IMR-90 (cell line): ENCODE data around the gene PPIH. TPM values are rescaled to one million over a fixed set of nuclear protein-coding genes. Genes with fewer than 3 reads are reported as not detected.

Source experiments
- ATAC-seq: fragments of 200-7000 bp; cut with Tn5 transposase; 2 replicates; pipeline ENCODE4 v1.9.1; 2020; ENCODE audit warnings: low read depth, mild to moderate bottlenecking, moderate library complexity
- BruUV-seq: library from RNA; stranded (reverse); fragments of 400-500 nt; replicated peaks from 2 replicates; lab custom pipeline; 2021; lab: Mats Ljungman, UMichigan
- CTCF ChIA-PET: fragments of 300-600 bp; formaldehyde crosslinking; extraction: SDS; loops from one replicate; lab custom pipeline; 2021; ENCODE audit warnings: antibody characterized with exemption; lab: Yijun Ruan, JAX
- POLR2A ChIA-PET: fragments of 300-600 bp; sonication (Branson Sonifier 250); formaldehyde crosslinking; loops from one replicate; lab custom pipeline; 2022; ENCODE audit warnings: antibody characterized with exemption; ENCODE audit not compliant: unreplicated experiment; lab: Charles Lee
- DNase-seq: peaks from one replicate; pipeline ENCODE4 v3.0.0; 2013
- H2AFZ ChIP-seq: replicated peaks from 2 replicates; pipeline ENCODE3; 2013; ENCODE audit warnings: low read length, mild to moderate bottlenecking; ENCODE audit not compliant: poor library complexity
- H2AK5ac ChIP-seq: 2 replicates; pipeline ENCODE4 v1.6.1; 2013; ENCODE audit warnings: low read depth, low read length, inconsistent platforms
- H2AK9ac ChIP-seq: replicated peaks from 2 replicates; pipeline ENCODE3; 2013; ENCODE audit warnings: mild to moderate bottlenecking, low read depth, low read length, moderate library complexity; ENCODE audit not compliant: poor library complexity
- H2BK120ac ChIP-seq: 2 replicates; pipeline ENCODE4 v1.6.1; 2013; ENCODE audit warnings: low read depth, low read length, inconsistent platforms
- H2BK15ac ChIP-seq: 3 replicates; pipeline ENCODE4 v1.6.1; 2013; ENCODE audit warnings: low read depth, low read length, inconsistent platforms
- H2BK20ac ChIP-seq: 2 replicates; pipeline ENCODE4 v1.6.1; 2013; ENCODE audit warnings: low read depth, mild to moderate bottlenecking, inconsistent platforms, low read length, moderate library complexity
- H2BK5ac ChIP-seq: 2 replicates; pipeline ENCODE4 v1.6.1; 2013; ENCODE audit warnings: mild to moderate bottlenecking, low read depth, low read length, inconsistent platforms; ENCODE audit not compliant: poor library complexity, severe bottlenecking
- H3K14ac ChIP-seq: replicated peaks from 2 replicates; pipeline ENCODE4 v1.6.1; 2013; ENCODE audit warnings: low read depth, low read length, inconsistent platforms
- H3K18ac ChIP-seq: 2 replicates; pipeline ENCODE4 v1.6.1; 2013; ENCODE audit warnings: low read depth, low read length, control low read depth
- H3K23ac ChIP-seq: 2 replicates; pipeline ENCODE4 v1.6.1; 2013; ENCODE audit warnings: low read depth, low read length, inconsistent platforms
- H3K27ac ChIP-seq: 2 replicates; pipeline ENCODE4 v1.5.1; 2013; ENCODE audit warnings: mild to moderate bottlenecking, control low read depth, low read length; ENCODE audit not compliant: insufficient read depth
- H3K27me3 ChIP-seq: 2 replicates; pipeline ENCODE4 v1.6.1; 2013; ENCODE audit warnings: low read length; ENCODE audit not compliant: control insufficient read depth, insufficient read depth
- H3K36me3 ChIP-seq: 2 replicates; pipeline ENCODE4 v1.6.1; 2013; ENCODE audit warnings: low read length, mixed read lengths; ENCODE audit not compliant: control insufficient read depth, insufficient read depth
- H3K4ac ChIP-seq: 2 replicates; pipeline ENCODE4 v1.6.1; 2013; ENCODE audit warnings: low read depth, low read length, inconsistent platforms
- H3K4me1 ChIP-seq: 2 replicates; pipeline ENCODE4 v1.6.1; 2013; ENCODE audit warnings: low read length, mixed read lengths; ENCODE audit not compliant: control insufficient read depth, insufficient read depth
- H3K4me2 ChIP-seq: 2 replicates; pipeline ENCODE4 v1.6.1; 2013; ENCODE audit warnings: low read depth, mild to moderate bottlenecking, control low read depth, low read length, moderate library complexity
- H3K4me3 ChIP-seq: 2 replicates; pipeline ENCODE4 v1.5.1; 2013; ENCODE audit warnings: low read depth, mild to moderate bottlenecking, control low read depth, low read length, moderate library complexity; ENCODE audit not compliant: insufficient read depth
- H3K56ac ChIP-seq: 2 replicates; pipeline ENCODE4 v1.6.1; 2013; ENCODE audit warnings: low read length, inconsistent platforms; ENCODE audit not compliant: insufficient read depth; ENCODE audit errors: extremely low read depth
- H3K79me1 ChIP-seq, 2 experiments: 2 replicates each; pipeline ENCODE4 v1.6.1; 2013; ENCODE audit warnings: low read length in 2 of 2, inconsistent platforms in 1 of 2, low read depth in 1 of 2
- H3K9ac ChIP-seq: 2 replicates; pipeline ENCODE4 v1.6.1; 2013; ENCODE audit warnings: low read depth, low read length, control low read depth
- H3K9me1 ChIP-seq: 2 replicates; pipeline ENCODE4 v1.6.1; 2013; ENCODE audit warnings: low read length, inconsistent platforms; ENCODE audit not compliant: insufficient read depth
- H3K9me3 ChIP-seq: 2 replicates; pipeline ENCODE4 v1.6.1; 2013; ENCODE audit warnings: low read length; ENCODE audit not compliant: control insufficient read depth, insufficient read depth
- H4K20me1 ChIP-seq: 2 replicates; pipeline ENCODE4 v1.6.1; 2013; ENCODE audit warnings: low read length, inconsistent platforms; ENCODE audit not compliant: insufficient read depth
- H4K5ac ChIP-seq: 2 replicates; pipeline ENCODE4 v1.6.1; 2013; ENCODE audit warnings: mild to moderate bottlenecking, low read depth, low read length, control low read depth
- H4K8ac ChIP-seq, 2 experiments: 2 replicates each; pipeline ENCODE4 v1.6.1; 2013; ENCODE audit warnings: low read depth in 2 of 2, low read length in 2 of 2, control low read depth in 1 of 2, inconsistent platforms in 1 of 2
- H4K91ac ChIP-seq: 2 replicates; pipeline ENCODE4 v1.6.1; 2013; ENCODE audit warnings: low read depth, low read length, inconsistent platforms; ENCODE audit not compliant: insufficient read depth
- BHLHE40 ChIP-seq: fragments of 150-350 bp; IDR thresholded peaks from 2 replicates; pipeline ENCODE4 v1.6.1; 2016; ENCODE audit warnings: mild to moderate bottlenecking, low read depth, low read length
- CEBPB ChIP-seq: IDR thresholded peaks from 2 replicates; pipeline ENCODE4 v1.6.1; 2012; ENCODE audit warnings: low read depth, low read length, improper control_type of control experiment
- CHD1 ChIP-seq: IDR thresholded peaks from 2 replicates; pipeline ENCODE4 v1.6.1; 2012; ENCODE audit warnings: low read depth, low read length, improper control_type of control experiment
- FOS ChIP-seq: fragments of 150-350 bp; IDR thresholded peaks from 2 replicates; pipeline ENCODE4 v1.6.1; 2016; ENCODE audit warnings: low read depth, low read length
- MAZ ChIP-seq: IDR thresholded peaks from 2 replicates; pipeline ENCODE4 v1.6.1; 2012; ENCODE audit warnings: low read depth, mild to moderate bottlenecking, low read length, improper control_type of control experiment, moderate library complexity, borderline replicate concordance
- MXI1 ChIP-seq: IDR thresholded peaks from 2 replicates; pipeline ENCODE4 v1.6.1; 2012; ENCODE audit warnings: low read depth, mild to moderate bottlenecking, low read length, moderate library complexity, borderline replicate concordance
- NFE2L2 ChIP-seq: fragments of 150-350 bp; IDR thresholded peaks from 2 replicates; pipeline ENCODE4 v1.6.1; 2016; ENCODE audit warnings: low read depth, mild to moderate bottlenecking, low read length
- RAD21 ChIP-seq: IDR thresholded peaks from 2 replicates; pipeline ENCODE4 v1.6.1; 2012; ENCODE audit warnings: low read length, improper control_type of control experiment
- RCOR1 ChIP-seq: IDR thresholded peaks from 2 replicates; pipeline ENCODE4 v1.6.1; 2012; ENCODE audit warnings: mild to moderate bottlenecking, low read length, improper control_type of control experiment; ENCODE audit not compliant: insufficient replicate concordance
- SMC3 ChIP-seq: fragments of 150-350 bp; IDR thresholded peaks from 2 replicates; pipeline ENCODE4 v1.6.1; 2016; ENCODE audit warnings: low read depth, mild to moderate bottlenecking, antibody characterized with exemption, low read length, moderate library complexity
- dilution Hi-C: fragments of 300-500 bp; cut with HindIII; formaldehyde crosslinking; loops from one replicate; pipeline ENCODE4 v1.14.3; 2018; ENCODE audit warnings: low sequenced_read_pairs; ENCODE audit not compliant: unreplicated experiment
- in situ Hi-C: fragments of 300-500 bp; cut with MboI; formaldehyde crosslinking; loops from 3 replicates; pipeline ENCODE4 v1.14.3; 2019; ENCODE audit warnings: low sequenced_read_pairs, inconsistent platforms, mixed read lengths
- intact Hi-C: fragments of 100-400 bp; cut with micrococcal nuclease; formaldehyde crosslinking; loops from 2 replicates; pipeline ENCODE4 v1.10.0; 2022
- polyA plus RNA-seq, 3 experiments: library from polyadenylated mRNA; depleted of rRNA; stranded (reverse); fragments of >200 nt; gene quantifications; 2 replicates each; pipeline ENCODE4 v1.2.3, GENCODE V29; 2012; ENCODE audit warnings: low replicate concordance in 1 of 3
- total RNA-seq: library from RNA; depleted of rRNA; stranded (reverse); fragments of >200 nt; gene quantifications from 2 replicates; pipeline ENCODE4 v1.2.3, GENCODE V29; 2012
- TF ChIP-seq, protein P1 (sequence below): fragments of 150-350 bp; IDR thresholded peaks from 2 replicates; pipeline ENCODE4 v1.6.1; 2017; ENCODE audit warnings: mild to moderate bottlenecking, antibody characterized with exemption, low read length, low read depth
- TF ChIP-seq, protein P2 (sequence below): fragments of 150-350 bp; IDR thresholded peaks from 2 replicates; pipeline ENCODE4 v1.6.1; 2016; ENCODE audit warnings: low read depth, mild to moderate bottlenecking, low read length, moderate library complexity, borderline replicate concordance
- TF ChIP-seq, protein P3 (sequence below): conservative IDR thresholded peaks from 2 replicates; pipeline ENCODE4 v1.5.1; 2012; ENCODE audit warnings: mild to moderate bottlenecking, low read depth, low read length, improper control_type of control experiment

Gene PPIH
- total and polyA plus RNA-seq, 2 of the 4 experiments (the other 2 are of a cell fraction) = 22.4 to 52.1 TPM

DNA sequence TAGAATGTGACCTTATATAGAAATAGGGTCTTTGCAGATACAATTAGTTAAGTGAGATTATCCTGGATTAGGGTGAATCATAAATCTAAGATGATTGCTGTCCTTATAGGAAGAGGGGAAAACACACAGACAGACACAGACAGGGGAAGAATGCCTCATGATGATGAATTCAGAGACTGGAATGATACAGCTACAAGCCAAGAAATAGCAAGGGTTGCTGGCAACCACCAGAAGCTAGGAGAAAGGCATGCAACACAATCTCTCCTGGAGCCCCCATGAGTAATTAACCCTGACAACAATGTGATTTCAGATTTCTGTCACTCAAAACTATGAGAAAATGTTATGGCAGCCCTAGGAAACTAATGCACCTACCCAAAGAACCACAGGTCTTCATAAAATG is 19.1 kb upstream of the PPIH start:
- TF ChIP-seq, protein P1, sequence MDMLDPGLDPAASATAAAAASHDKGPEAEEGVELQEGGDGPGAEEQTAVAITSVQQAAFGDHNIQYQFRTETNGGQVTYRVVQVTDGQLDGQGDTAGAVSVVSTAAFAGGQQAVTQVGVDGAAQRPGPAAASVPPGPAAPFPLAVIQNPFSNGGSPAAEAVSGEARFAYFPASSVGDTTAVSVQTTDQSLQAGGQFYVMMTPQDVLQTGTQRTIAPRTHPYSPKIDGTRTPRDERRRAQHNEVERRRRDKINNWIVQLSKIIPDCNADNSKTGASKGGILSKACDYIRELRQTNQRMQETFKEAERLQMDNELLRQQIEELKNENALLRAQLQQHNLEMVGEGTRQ = no peak
- TF ChIP-seq, protein P2, sequence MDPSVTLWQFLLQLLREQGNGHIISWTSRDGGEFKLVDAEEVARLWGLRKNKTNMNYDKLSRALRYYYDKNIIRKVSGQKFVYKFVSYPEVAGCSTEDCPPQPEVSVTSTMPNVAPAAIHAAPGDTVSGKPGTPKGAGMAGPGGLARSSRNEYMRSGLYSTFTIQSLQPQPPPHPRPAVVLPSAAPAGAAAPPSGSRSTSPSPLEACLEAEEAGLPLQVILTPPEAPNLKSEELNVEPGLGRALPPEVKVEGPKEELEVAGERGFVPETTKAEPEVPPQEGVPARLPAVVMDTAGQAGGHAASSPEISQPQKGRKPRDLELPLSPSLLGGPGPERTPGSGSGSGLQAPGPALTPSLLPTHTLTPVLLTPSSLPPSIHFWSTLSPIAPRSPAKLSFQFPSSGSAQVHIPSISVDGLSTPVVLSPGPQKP = no peak
- TF ChIP-seq BHLHE40 (no peak), CHD1 (no peak), SMC3 (no peak), RAD21 (no peak), FOS (no peak), MAZ (no peak), NFE2L2 (no peak), CEBPB (no peak), MXI1 (no peak), RCOR1 (no peak)
- TF ChIP-seq, protein P3, sequence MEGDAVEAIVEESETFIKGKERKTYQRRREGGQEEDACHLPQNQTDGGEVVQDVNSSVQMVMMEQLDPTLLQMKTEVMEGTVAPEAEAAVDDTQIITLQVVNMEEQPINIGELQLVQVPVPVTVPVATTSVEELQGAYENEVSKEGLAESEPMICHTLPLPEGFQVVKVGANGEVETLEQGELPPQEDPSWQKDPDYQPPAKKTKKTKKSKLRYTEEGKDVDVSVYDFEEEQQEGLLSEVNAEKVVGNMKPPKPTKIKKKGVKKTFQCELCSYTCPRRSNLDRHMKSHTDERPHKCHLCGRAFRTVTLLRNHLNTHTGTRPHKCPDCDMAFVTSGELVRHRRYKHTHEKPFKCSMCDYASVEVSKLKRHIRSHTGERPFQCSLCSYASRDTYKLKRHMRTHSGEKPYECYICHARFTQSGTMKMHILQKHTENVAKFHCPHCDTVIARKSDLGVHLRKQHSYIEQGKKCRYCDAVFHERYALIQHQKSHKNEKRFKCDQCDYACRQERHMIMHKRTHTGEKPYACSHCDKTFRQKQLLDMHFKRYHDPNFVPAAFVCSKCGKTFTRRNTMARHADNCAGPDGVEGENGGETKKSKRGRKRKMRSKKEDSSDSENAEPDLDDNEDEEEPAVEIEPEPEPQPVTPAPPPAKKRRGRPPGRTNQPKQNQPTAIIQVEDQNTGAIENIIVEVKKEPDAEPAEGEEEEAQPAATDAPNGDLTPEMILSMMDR = no peak
- Histone ChIP-seq H3K14ac (no peak overlapping the region), H2BK15ac (no peak overlapping the region), H4K8ac (no peak overlapping the region), H3K4ac (no peak overlapping the region), H2BK20ac (no peak overlapping the region), H3K18ac (no peak overlapping the region), H3K27ac (no peak overlapping the region), H4K5ac (no peak overlapping the region), H3K4me3 (no peak overlapping the region), H3K4me1 (no peaks in the 10 kb centered on the region), H2AK5ac (no peak overlapping the region), H3K9me3 (no peaks in the 10 kb centered on the region), H3K79me1 (no peaks in the 10 kb centered on the region), H2BK120ac (no peak overlapping the region), H3K56ac (no peak overlapping the region), H4K91ac (no peak overlapping the region), H3K9ac (no peak overlapping the region), H2BK5ac (no peak overlapping the region), H2AK9ac (no peak overlapping the region), H2AFZ (no peak overlapping the region), H3K27me3 (peaks cover 5% of the 10 kb centered on the region; the same call in 1 of the 2 replicates), H3K9me1 (no peaks in the 10 kb centered on the region), H4K20me1 (no peaks in the 10 kb centered on the region), H3K23ac (no peak overlapping the region), H3K36me3 (no peaks in the 10 kb centered on the region), H3K4me2 (no peak overlapping the region)
- in situ Hi-C loops = no loop called here
- BruUV-seq = no TSS peak
- dilution Hi-C loops = no loop called here
- ATAC-seq (no peak), DNase-seq (peak; percentile 8)
- intact Hi-C loops = no loop called here
- ChIA-PET POLR2A (interaction anchor here (0.6 kb wide), 1 partner anchor 9 kb away, joined by 12 read pairs; no protein-coding TSS in a partner anchor), CTCF (interaction anchor here (1.1 kb wide), 1 partner anchor 466 kb away, joined by 3 read pairs; no protein-coding TSS in a partner anchor)
